ENCODE data around the gene C3orf49.

The C3orf49 gene

DNA sequence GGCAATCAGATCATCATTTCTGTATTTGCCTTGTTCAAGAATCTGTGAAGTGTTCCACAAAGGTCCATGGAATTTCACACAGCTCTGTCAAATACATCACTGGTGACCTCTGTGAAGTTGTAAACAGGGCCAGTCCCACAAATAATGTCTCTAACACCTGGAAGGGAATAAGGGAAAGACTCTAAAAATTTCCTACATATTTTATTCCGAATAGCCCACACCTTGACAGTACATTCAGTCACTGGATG, at the start of gene C3orf49:
TSS of gene C3orf49 (plus strand) at position 149 of the 248 bp plus-strand sequence. CDS start 173 bp downstream, outside the sequence.
- DNase-seq (ENCODE audit: low read depth in 3 of 3), result no peak

DNA sequence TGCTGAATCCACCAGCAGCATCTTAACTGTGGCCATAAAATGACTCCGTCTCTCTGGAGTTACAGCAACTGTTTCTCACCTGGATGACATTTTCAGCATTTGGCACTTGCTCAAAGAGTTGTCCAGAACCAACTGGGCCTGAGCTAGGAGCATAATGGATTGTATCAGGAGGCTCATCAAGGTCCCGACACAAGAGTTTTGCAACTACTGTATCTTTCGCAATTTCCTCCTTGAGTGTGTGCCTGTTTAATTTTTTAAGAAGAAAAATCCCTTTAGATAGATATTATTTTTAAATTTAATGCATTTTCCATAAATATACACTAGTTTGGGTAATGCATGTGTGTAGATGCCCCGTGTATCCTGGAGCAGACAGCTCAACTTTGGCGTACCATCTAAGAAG, 44.3 kb upstream of the C3orf49 start:
- no peak for DNase-seq (ENCODE audit: low read depth in 3 of 3)

- no peak for DNase-seq (ENCODE audit: low read depth in 3 of 3)
Measured at GRCh38 chr3:63779227-63779626, 39.9 kb upstream of the C3orf49 start.

DNA sequence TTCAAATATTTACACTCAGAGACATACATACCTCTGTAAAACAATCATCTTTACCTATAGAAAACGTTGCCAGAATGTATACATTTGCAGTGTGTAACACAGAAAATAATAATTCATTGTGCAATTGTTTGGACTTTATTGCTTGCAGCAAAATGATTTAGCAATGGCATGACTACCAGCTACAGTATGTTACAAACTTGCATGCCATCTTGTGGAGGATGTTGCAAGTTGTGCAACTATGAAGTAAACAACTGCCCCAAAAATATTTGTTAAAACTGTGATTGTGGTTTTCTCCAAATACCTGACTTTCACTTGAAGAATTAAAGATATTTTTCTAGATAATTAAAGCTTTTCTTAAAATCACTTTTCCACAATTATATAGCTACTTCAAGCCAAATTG, 27.1 kb upstream of the C3orf49 start:
- no peak for DNase-seq (ENCODE audit: low read depth in 3 of 3)

DNA sequence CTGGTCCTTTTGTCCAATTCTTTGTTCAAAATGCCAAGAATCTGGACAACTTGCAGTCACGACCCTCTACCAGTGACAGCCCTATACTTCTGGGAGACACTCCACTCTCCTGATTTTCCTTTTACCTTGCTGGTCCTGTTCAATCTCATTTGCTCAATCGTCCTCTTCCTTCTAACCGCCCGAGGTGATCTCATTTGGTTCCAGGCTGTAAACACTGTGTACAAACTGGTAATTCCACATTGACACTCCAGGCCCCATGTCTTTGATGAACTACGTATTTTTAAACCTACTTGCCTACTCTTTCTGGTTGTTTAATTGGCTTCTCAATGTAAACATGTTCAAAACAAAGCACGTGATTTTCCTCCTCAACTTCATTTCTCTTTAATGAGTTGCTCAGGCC, 23.7 kb upstream of the C3orf49 start:
- no peak for DNase-seq (ENCODE audit: low read depth in 3 of 3)

DNA sequence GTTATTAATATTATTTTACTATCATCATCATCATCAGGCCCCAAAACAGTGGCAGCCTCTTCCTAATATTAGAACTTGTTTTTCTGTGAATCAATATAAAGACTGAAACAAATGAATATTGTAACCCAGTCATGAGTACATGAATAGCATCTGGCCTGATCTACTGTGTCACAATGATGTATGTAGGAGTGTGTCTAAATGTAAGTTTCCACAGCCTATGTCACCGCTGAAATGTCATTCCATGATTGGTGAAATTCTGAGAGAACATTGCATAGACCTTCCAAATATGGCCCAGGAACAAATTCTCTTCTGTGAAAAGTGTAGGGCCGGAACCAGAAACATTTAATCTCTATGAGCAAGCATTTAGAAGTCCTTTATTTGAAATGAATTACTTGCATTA, 20.6 kb upstream of the C3orf49 start:
- DNase-seq (ENCODE audit: low read depth in 3 of 3), result no peak

GRCh38 chr3:63798949-63799348, 20.1 kb upstream of the C3orf49 start:
- no peak for DNase-seq (ENCODE audit: low read depth in 3 of 3)

- no peak for DNase-seq (ENCODE audit: low read depth in 3 of 3)
Measured at GRCh38 chr3:63800097-63800496, 19.0 kb upstream of the C3orf49 start.

GRCh38 chr3:63803911-63804310, 15.2 kb upstream of the C3orf49 start:
- no peak for DNase-seq (ENCODE audit: low read depth in 3 of 3)

GRCh38 chr3:63807961-63808565, 11.0 kb upstream of the C3orf49 start:
- DNase-seq (ENCODE audit: low read depth in 3 of 3), result no peak

DNA sequence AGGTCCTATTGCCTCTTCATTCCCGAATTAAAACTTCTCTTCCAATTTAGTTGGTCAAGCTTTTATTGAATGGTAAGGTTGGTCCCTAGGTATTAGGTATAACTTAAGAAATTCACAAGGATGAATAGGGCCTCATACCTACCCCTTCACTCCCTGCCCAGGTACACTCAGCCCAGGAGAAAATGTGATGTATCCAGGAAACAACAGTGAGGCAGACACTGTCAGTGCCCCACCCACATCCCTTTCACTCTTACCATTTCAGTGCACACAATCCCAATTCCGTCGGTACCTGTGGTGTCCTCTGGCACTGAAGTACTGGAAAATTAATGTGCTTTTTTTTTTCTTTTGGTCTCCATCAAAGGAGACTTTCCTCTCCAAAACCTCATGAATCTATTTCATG, 10.5 kb upstream of the C3orf49 start:
- DNase-seq (ENCODE audit: low read depth in 3 of 3), result no peak

GRCh38 chr3:63809607-63810006, 9.5 kb upstream of the C3orf49 start:
- no peak for DNase-seq (ENCODE audit: low read depth in 3 of 3)

- DNase-seq (ENCODE audit: low read depth in 3 of 3), result no peak
Measured at GRCh38 chr3:63814237-63814636, 4.9 kb upstream of the C3orf49 start.

DNA sequence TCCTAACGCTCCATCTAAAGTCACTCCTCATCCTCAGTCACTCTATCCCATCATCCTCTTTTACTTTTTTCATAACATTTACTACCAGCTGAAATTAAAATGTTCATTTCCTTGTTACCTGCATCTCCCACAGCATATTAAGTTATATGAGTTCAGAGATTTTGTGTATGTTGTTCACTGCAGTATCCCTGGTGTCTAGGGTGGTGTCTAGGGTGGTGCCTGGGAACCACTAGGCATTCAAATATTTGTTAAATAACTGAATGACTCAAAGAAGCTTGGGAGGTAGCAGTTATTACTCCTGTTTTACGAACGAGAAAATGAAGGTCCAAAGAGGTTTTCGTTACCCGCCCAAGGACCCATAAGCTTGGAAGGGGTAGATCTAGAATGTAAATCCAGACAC, 1.9 kb upstream of the C3orf49 start:
- no peak for DNase-seq (ENCODE audit: low read depth in 3 of 3)

DNA sequence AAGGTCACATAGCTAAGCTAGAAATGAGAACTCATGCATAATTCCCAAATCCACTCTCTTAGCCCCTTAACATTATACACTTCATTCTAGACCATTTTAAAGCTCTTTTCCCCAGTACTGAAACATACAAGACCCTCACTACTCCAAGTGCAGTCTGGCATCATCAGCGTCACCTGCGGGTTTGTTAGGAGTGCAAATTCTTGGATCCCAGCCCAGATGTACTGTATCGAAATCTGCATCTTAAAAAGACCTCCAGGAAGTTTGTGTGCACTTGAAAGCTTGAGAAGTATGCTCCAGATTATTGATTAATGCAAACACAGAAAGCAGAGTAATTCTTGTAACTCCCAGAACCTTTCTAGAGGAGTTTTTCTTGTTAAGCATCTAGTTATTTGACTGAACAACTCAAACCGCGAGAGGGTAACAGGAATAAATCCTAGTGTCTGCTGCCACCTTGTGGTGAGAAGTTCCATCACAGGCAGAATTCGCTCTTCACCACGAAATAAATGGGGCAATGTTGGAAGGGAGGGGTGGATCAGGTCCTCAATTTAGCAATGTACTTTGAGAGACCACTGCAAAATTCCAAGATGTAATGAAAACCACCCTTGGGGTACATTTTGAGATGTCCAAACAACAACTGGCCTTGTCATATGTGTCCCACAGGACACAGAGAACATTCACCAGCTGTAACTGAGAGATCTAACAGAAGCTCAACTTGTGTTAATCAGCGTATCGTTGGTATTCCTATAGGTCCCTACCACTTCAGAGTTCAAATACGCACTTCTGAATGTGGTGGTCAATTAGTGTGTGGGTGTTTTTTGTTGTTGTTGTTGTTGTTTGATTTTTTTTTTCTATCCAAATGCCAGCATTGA, 583 bp upstream of the C3orf49 start:
- DNase-seq (ENCODE audit: low read depth in 3 of 3), result peak; percentile 18 to 40 (median 23)

DNA sequence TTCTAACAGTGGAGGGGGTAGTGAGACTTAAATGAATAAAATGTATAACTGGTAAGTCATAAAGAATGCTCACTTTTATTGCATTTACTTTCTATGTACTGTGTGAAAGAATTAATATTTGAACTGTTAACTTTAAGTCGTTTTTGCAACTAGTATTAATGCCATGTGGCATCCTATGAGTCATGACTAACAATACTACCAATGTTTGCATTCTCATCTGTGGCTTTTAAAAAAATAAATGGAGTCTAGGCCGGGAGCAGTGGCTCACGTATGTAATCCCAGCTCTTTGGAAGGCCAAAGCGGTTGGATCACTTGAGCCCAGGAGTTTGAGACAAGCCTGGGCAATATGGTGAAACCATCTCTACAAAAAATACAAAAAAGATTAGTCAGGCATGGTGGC, 5.2 kb downstream of the C3orf49 start:
- no peak for DNase-seq (ENCODE audit: low read depth in 3 of 3)

DNA sequence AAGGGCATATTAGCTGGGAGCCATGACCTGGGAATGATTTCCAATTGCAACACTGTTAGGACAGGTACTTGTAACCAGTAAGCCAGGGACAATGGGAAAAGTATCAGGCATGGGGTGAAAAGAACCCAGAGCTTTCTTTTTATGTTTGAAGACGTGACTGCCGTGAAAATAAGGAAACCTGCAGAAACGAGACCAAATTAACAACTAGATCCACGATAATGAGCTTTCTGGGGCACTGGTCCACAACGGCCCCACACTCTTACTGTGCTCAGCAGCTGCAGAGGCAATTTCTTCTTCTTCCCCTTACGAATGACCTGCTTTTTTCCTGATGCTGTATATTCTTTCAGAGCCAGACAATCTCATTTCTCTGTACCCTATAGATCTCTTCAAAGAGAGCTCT, 11.4 kb downstream of the C3orf49 start:
- no peak for DNase-seq (ENCODE audit: low read depth in 3 of 3)

- DNase-seq (ENCODE audit: low read depth in 3 of 3), result no peak
Measured at GRCh38 chr3:63832395-63832794, 13.3 kb downstream of the C3orf49 start.

DNA sequence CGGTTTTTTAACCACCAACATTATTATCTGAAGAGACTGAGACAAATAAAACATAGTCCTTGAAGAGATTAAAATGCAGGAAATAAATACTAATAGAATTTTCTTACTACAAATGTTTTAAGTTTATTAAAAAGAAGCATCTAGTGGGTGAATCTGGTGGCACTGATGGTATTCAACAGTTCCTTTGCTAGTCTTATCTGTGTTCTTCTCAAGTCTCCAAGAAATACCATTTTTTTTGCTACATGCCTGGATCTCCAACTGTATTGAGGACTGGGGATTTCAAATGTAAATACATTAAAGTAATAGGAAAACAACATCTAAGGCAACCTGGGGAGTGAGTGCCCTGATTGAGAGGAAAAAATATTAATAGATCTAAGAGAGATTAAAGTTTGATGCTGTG, 22.6 kb downstream of the C3orf49 start:
- no peak for DNase-seq (ENCODE audit: low read depth in 3 of 3)

DNA sequence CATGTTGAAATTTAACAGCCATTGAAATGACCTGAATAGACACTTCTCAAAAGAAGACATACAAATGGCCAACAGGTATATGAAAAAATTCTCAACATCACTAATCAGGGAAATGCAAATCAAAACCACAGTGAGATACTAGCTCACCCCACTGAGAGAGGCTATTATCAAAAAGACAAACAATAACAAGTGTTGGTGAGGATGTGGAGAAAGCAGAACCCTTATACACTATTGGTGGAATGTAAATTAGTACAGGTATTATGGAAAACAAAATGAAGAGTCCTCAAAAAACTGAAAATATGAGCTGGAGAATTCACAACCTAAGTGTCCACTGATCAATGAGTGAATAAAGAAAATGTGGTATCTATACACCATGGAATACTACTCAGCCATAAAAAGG, 23.0 kb downstream of the C3orf49 start:
- DNase-seq (ENCODE audit: low read depth in 3 of 3), result no peak

DNA sequence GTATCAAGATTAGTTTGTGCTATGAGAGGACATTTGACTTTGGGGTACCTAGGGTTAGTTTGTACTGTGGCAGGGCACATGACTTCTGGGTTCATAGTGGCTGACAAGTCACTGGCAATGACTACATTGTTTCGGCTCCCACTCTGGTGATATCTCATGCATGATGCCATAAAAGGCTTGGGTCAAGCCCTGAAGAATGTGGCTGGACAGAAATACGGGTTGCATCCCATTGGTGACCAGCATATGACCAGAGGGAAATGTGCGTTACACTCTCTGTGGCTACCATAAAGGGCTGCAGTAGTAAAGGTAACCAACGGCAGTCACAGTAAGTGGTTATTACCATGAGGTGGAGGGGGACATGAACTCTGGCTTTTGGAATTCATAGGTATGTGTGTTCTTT, 26.1 kb downstream of the C3orf49 start:
- no peak for DNase-seq (ENCODE audit: low read depth in 3 of 3)

- no peak for DNase-seq (ENCODE audit: low read depth in 3 of 3)
Measured at GRCh38 chr3:63847718-63848450, 28.8 kb downstream of the C3orf49 start.

DNA sequence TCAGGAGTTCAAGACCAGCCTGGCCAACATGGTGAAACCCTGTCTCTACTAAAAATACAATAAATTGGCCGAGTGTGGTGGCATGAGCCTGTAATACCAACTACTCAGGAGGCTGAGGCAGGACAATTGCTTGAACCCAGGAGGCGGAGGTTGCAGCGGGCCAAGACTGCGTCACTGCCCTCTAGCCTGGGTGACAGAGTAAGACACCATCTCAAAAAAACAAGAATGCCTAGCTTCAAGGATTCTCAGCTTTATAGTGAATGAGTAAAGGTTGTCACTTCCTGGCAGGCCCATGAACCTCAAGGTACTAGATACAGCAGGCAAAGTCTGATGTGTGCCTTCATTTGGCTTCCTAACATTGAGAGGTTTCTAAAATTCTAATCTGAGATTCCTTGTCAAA, 30.1 kb downstream of the C3orf49 start:
- no peak for DNase-seq (ENCODE audit: low read depth in 3 of 3)

All from stimulated activated CD4-positive, alpha-beta T cell treated with anti-CD3 and anti-CD28 coated beads, TNF-alpha, amount 100 ng/mL, for 4 hours (primary cell).